Left renal pelvis (tissue), 4 donors: ENCODE results near the gene CDX1. TPM values are rescaled to one million over a fixed set of nuclear protein-coding genes. Genes with fewer than 3 reads are reported as not detected.

Experiments used
- DNase-seq, 4 donors: peaks; one replicate each; pipeline ENCODE4 v3.0.0-alpha.2; 2013; ENCODE audit warnings: low read depth in 4 of 4, low spot score in 3 of 4
- polyA plus RNA-seq, 4 donors: library from polyadenylated mRNA; unstranded; fragments of 120-200 nt; gene quantifications; one replicate each; pipeline ENCODE4 v1.2.1, GENCODE V29; 2013; ENCODE audit not compliant: insufficient read length in 4 of 4

Gene CDX1
- under 1 TPM; 0.10 to 0.73 (median 0.53) TPM for polyA plus RNA-seq

GRCh38 chr5:150166650-150167511 lies at the start of gene CDX1:
Gene CDX1 (plus strand): TSS chr5:150166778. CDS start chr5:150166877, 99 bp downstream.
- DNase-seq, result no peak

GRCh38 chr5:150117945-150118560 lies 48.5 kb upstream of the CDX1 start:
- DNase-seq, result no peak

- DNase-seq, result no peak
Observed at GRCh38 chr5:150118561-150119229, 47.9 kb upstream of the CDX1 start.

- no peak for DNase-seq
Observed at GRCh38 chr5:150119421-150120061, 47.0 kb upstream of the CDX1 start.

GRCh38 chr5:150120062-150120441 lies 46.5 kb upstream of the CDX1 start:
- no peak for DNase-seq

- DNase-seq, result no peak
Observed at GRCh38 chr5:150120617-150121447, 45.7 kb upstream of the CDX1 start.

DNA sequence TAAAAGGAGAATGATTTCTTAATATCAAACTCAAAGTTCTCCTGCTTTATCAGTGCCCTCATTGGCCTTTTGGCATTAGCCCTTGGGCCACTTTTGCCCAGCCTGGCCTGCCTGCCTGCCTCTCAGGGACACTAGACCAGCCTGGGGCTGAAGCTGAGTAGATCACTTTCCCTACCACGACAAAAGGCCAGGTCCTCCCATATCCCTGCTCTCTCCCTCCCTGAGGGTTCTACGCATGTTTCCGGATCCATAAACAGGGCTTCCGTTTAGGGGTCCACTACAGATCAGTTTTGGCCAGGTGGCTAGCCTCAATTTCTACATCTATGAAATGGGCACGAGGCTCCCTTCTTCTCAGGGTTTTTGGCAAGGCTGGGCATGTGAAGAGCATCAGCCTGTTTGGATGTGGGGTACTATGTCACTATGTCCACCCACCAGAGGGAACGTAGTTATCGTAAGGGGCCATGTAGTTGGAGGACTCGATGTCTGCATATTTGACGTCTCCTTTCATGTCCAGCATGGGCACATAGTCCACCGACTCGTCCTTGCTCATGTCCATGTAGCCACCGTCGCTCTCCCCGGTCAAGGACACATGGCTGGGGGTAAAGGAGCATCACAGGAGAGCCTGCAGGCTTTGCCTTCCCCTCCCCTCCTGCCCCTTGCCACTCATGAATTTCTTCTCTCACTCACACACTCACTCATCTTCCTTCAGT lies 45.0 kb upstream of the CDX1 start:
- DNase-seq, result no peak

DNA sequence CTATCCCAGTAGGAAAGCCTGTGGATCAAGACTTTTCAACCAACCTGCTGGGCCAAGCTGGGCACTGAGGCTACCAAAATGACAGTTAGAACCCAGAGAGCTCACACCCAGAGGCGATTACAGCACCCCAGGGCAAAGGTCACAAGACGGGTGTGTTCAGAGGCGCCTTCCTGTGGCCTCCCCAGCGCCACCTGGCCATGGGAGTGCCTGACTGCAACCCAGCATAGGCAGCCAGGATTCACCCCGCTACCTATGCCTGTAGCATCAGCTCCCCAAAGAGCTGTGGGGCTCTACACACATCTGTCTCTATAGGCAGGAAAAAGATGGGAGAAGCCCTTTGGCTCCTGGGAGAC lies 44.4 kb upstream of the CDX1 start:
- DNase-seq, result no peak

GRCh38 chr5:150122536-150123481 lies 43.8 kb upstream of the CDX1 start:
- DNase-seq, result no peak

- no peak for DNase-seq
Observed at GRCh38 chr5:150123542-150123941, 43.0 kb upstream of the CDX1 start.

GRCh38 chr5:150124111-150124557 lies 42.4 kb upstream of the CDX1 start:
- DNase-seq, result no peak

- DNase-seq, result no peak
Observed at GRCh38 chr5:150124596-150124995, 42.0 kb upstream of the CDX1 start.

- no peak for DNase-seq
Observed at GRCh38 chr5:150125334-150125733, 41.2 kb upstream of the CDX1 start.

GRCh38 chr5:150126199-150126920 lies 40.2 kb upstream of the CDX1 start:
- DNase-seq, result no peak

DNA sequence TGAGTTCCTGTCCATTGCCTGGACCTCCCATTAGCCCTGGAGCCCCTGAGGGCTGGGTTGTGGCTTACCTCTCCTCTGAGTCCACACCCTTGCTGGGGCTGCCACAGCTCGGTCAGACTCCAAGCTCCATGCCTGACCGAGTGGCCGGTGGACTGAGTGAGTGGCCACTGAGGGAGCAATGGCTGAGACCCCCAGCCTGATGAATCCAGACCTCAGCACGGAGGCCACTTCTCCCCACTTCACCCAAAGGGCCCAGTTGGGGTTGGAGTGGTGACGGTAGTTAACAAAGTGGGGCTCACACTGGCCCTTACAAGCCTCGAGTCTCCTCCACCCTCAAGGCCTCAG lies 39.7 kb upstream of the CDX1 start:
- no peak for DNase-seq

GRCh38 chr5:150129454-150129812 lies 37.1 kb upstream of the CDX1 start:
- no peak for DNase-seq

DNA sequence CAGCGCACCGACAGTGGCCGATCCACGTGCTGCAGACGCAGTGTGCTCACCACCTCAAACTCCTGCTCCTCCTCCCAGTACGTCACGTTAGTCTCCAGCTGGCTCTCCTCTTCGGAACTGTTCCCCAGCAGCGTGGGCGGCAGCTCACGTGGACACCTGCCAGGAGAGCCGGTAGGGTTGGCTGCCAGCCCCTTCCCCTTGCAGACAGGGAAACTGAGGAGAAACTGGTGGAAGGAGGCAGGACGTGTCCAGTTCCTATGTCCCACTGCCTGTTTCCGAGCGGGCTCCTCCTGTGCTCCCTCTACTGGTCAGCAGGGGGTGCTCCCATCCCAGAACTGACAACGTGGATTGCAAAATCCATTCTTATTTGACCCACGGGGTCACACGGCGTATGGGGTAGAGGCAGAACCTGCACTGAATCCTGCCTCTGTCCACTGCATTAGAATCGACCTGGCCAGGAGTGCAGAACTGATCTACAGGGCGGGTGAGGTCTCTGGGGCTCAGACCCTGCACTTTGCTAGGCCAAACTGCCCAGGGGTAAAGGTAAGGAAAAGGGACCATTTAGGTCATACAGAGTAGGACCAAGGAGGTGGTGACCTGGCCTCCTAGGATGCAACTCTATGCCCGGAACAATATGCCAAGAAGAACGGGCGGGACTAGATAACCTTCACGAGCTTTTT lies 36.6 kb upstream of the CDX1 start:
- DNase-seq, result no peak
